PC-9 (cell line): Measurements from ENCODE around the gene FIG4. TPM values are rescaled to one million over a fixed set of nuclear protein-coding genes. Genes with fewer than 3 reads are reported as not detected.
A peak's percentile ranks its signal among the peaks of the same experiment; 100 is the strongest.

ENCODE experiments used
- Bru-seq: library from RNA; stranded (reverse); fragments of 400-500 nt; gene quantifications from one replicate; lab custom pipeline; 2021; lab: Mats Ljungman, UMichigan
- BruChase-seq, 2 experiments: library from RNA; stranded (reverse); fragments of 400-500 nt; gene quantifications; one replicate each; lab custom pipeline; 2021; lab: Mats Ljungman, UMichigan
- BruUV-seq: library from RNA; stranded (reverse); fragments of 400-500 nt; replicated peaks from 2 replicates; lab custom pipeline; 2021; lab: Mats Ljungman, UMichigan
- CTCF ChIA-PET: fragments of 300-600 bp; sonication (Branson Sonifier 250); formaldehyde crosslinking; loops from one replicate; lab custom pipeline; 2022; ENCODE audit warnings: antibody characterized with exemption; lab: Charles Lee
- POLR2A ChIA-PET: fragments of 300-600 bp; sonication (Branson Sonifier 250); formaldehyde crosslinking; loops from one replicate; lab custom pipeline; 2022; ENCODE audit warnings: antibody characterized with exemption; ENCODE audit not compliant: unreplicated experiment; lab: Charles Lee
- DNase-seq, 2 experiments: peaks; one replicate each; pipeline versions ENCODE4 v3.0.0 to v3.0.0-alpha.2; 2015 to 2022; ENCODE audit warnings: mixed read lengths in 1 of 2
- H2AFZ ChIP-seq: fragments of 200-600 bp; sonication (generic); 2 replicates; pipeline ENCODE4 v1.8.1; 2017; ENCODE audit warnings: antibody characterized with exemption
- H3F3A ChIP-seq: fragments of 200-600 bp; sonication (generic); 2 replicates; pipeline ENCODE4 v1.8.1; 2017; ENCODE audit warnings: antibody characterized with exemption, mild to moderate bottlenecking, low read depth; ENCODE audit not compliant: insufficient read depth
- H3K27ac ChIP-seq: fragments of 200-600 bp; sonication (generic); 2 replicates; pipeline ENCODE4 v1.6.1; 2016; ENCODE audit warnings: mixed run types
- H3K27me3 ChIP-seq: fragments of 200-600 bp; sonication (generic); 2 replicates; pipeline ENCODE4 v1.6.1; 2016; ENCODE audit warnings: low read depth, mixed run types; ENCODE audit not compliant: insufficient read depth
- H3K36me3 ChIP-seq: fragments of 200-600 bp; sonication (generic); 2 replicates; pipeline ENCODE4 v1.6.1; 2016; ENCODE audit warnings: low read depth, mixed run types
- H3K4me1 ChIP-seq: fragments of 200-600 bp; sonication (generic); replicated peaks from 2 replicates; pipeline ENCODE4 v1.6.1; 2016; ENCODE audit warnings: mixed run types; ENCODE audit not compliant: insufficient read depth
- H3K4me2 ChIP-seq: fragments of 200-600 bp; sonication (generic); 2 replicates; pipeline ENCODE4 v1.6.1; 2017; ENCODE audit warnings: mixed run types
- H3K4me3 ChIP-seq: fragments of 200-600 bp; sonication (generic); 2 replicates; pipeline ENCODE4 v1.6.1; 2016; ENCODE audit warnings: mixed run types
- H3K79me2 ChIP-seq: fragments of 200-600 bp; sonication (generic); 2 replicates; pipeline ENCODE4 v1.6.1; 2017; ENCODE audit warnings: low read depth, mixed run types
- H3K9me2 ChIP-seq: fragments of 200-600 bp; sonication (generic); 2 replicates; pipeline ENCODE4 v1.8.1; 2017; ENCODE audit warnings: mild to moderate bottlenecking; ENCODE audit not compliant: insufficient read depth
- H3K9me3 ChIP-seq: fragments of 200-600 bp; sonication (generic); 2 replicates; pipeline ENCODE4 v1.8.1; 2016; ENCODE audit warnings: low read depth; ENCODE audit not compliant: insufficient read depth
- H4K20me1 ChIP-seq: fragments of 200-600 bp; sonication (generic); 2 replicates; pipeline ENCODE4 v1.8.1; 2017; ENCODE audit not compliant: insufficient read depth
- EZH2 ChIP-seq: fragments of 200-600 bp; sonication (generic); IDR thresholded peaks from 2 replicates; pipeline ENCODE4 v1.8.0; 2017; ENCODE audit warnings: antibody characterized with exemption, low read depth
- intact Hi-C: fragments of 100-400 bp; cut with micrococcal nuclease; formaldehyde crosslinking; loops from one replicate; pipeline ENCODE4 v1.10.0; 2022; ENCODE audit not compliant: unreplicated experiment
- long read RNA-seq: library from polyadenylated mRNA; stranded (forward); transcript quantifications from one replicate; pipeline ENCODE4 v2.0.0, GENCODE V29; 2022
- total RNA-seq: library from RNA; stranded (reverse); gene quantifications from 2 replicates; pipeline ENCODE4 v1.2.3, GENCODE V29; 2021
- TF ChIP-seq, protein P1 (sequence below): fragments of 200-600 bp; sonication (generic); conservative IDR thresholded peaks from 2 replicates; pipeline ENCODE4 v1.6.1; 2017; ENCODE audit warnings: mixed run types, antibody characterized with exemption, mild to moderate bottlenecking, moderate library complexity

FIG4 gene
- total RNA-seq, result 15.4 and 16.5 TPM in 2 replicates
- Bru-seq, nascent RNA, result percentile 61 among the genes with signal in this experiment
- BruChase-seq, experiment 1, labeled RNA remaining after a 2-hour chase, result percentile 54 among the genes with signal in this experiment
- BruChase-seq, experiment 2, labeled RNA remaining after a 6-hour chase, result percentile 39 among the genes with signal in this experiment
- long read RNA-seq, transcript FIG4-201 (23 exons, 3,011 nt), result major isoform, 45 of 67 reads
- long read RNA-seq, partial matches to known transcripts, result 10 of 67 reads
- long read RNA-seq, other reads (novel, unspliced or antisense), result 12 of 67 reads

DNA sequence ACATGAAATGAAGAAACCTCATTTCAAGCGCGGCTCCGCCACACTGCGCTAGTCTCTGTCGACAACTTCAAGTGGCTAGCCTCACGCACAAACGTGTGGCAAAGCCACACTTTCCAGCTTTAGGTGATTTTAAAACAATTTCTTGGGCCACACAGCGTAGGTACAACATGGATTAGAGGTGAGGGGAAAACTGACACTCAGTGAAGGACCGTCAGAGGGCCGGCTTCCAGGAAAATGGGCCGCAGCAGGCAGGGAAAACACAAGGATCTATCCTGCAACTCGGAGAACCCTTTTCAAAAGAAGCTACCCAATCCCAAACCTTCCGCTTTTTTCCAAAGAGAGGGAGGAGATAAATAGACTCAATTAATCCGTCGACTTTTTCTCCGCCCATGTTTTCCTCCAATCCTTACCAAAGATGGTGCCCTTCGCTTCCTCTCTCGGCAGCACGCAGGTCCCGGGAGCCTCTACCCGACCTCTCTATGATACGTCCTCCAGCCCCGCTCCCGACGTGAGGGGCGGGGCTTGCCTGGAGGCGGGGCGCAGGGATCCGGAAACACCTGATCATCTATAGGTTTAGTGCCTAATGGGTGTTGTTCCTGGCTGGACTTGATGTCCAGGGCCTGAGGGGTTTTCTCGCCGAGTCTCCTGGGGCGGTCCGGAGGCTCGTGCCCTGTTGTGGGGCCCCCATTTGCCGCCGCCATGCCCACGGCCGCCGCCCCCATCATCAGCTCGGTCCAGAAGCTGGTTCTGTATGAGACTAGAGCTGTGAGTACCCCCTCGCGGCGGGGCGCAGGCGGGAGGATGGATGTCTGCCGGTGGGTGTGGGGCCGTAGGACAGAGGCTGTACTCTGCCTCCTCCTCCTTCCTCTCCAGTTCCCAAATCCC lies at the start of gene FIG4, which contains the start of gene AK9:
Gene FIG4 (plus strand): TSS at position 560 of the 885 bp plus-strand sequence. CDS start 140 bp downstream, at position 700.
Gene AK9 (minus strand): TSS at position 466 of the 885 bp plus-strand sequence. CDS start 15,457 bp downstream, outside the sequence.
- peak; percentile 94 for DNase-seq
- H3K27me3 ChIP-seq, result no peaks in the 10 kb centered on the region
- no peaks in the 10 kb centered on the region for H4K20me1 ChIP-seq
- peak within 1 kb of the TSS; percentile 91 for H3K4me2 ChIP-seq
- H3K4me1 ChIP-seq, result peaks cover 39% of the 10 kb centered on the region
- ChIA-PET CTCF (no interaction called here), POLR2A (interaction anchor here (0.6 to 0.7 kb wide), 5 partner anchors 16 to 1430 kb away, joined by 3 to 6 read pairs (median 5); partner anchors contain the start of genes PPIL6, SMPD2 and SNX3)
- intact Hi-C loops, result loop anchor here (2.0 to 10.0 kb wide), 3 partner anchors 308 to 596 kb away; partner anchors contain the start of genes CD164, CEP57L1 and SESN1
- TF ChIP-seq EZH2, result no peak
- TF ChIP-seq, protein P1, sequence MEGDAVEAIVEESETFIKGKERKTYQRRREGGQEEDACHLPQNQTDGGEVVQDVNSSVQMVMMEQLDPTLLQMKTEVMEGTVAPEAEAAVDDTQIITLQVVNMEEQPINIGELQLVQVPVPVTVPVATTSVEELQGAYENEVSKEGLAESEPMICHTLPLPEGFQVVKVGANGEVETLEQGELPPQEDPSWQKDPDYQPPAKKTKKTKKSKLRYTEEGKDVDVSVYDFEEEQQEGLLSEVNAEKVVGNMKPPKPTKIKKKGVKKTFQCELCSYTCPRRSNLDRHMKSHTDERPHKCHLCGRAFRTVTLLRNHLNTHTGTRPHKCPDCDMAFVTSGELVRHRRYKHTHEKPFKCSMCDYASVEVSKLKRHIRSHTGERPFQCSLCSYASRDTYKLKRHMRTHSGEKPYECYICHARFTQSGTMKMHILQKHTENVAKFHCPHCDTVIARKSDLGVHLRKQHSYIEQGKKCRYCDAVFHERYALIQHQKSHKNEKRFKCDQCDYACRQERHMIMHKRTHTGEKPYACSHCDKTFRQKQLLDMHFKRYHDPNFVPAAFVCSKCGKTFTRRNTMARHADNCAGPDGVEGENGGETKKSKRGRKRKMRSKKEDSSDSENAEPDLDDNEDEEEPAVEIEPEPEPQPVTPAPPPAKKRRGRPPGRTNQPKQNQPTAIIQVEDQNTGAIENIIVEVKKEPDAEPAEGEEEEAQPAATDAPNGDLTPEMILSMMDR, result no peak; the same call in 1 of the 2 replicates
- H3K9me2 ChIP-seq, result no peaks in the 10 kb centered on the region
- no peaks in the 10 kb centered on the region for H3K36me3 ChIP-seq
- BruUV-seq, result TSS peak; percentile 82
- H3K9me3 ChIP-seq, result no peaks in the 10 kb centered on the region
- H2AFZ ChIP-seq, result peak within 1 kb of the TSS; percentile 100
- peak within 1 kb of the TSS; percentile 92 for H3K4me3 ChIP-seq
- H3K27ac ChIP-seq, result peak within 1 kb of the TSS; percentile 74
- H3F3A ChIP-seq, result peaks cover 13% of the 10 kb centered on the region; the same call in 1 of the 2 replicates
- H3K79me2 ChIP-seq, result peaks cover 15% of the 10 kb centered on the region

- no peaks in the 10 kb centered on the region for H3K9me2 ChIP-seq
- H3K9me3 ChIP-seq, result no peaks in the 10 kb centered on the region
- TF ChIP-seq, protein P1, result no peak
- TF ChIP-seq EZH2, result no peak
- intact Hi-C loops, result no loop called here
- no TSS peak for BruUV-seq
- H3F3A ChIP-seq, result no peaks in the 10 kb centered on the region
- CTCF ChIA-PET, result no interaction called here
- POLR2A ChIA-PET, result no interaction called here
- peaks cover 13% of the 10 kb centered on the region for H3K4me1 ChIP-seq
- no peak overlapping the region for H2AFZ ChIP-seq
- H3K4me3 ChIP-seq, result no peak overlapping the region
- H3K4me2 ChIP-seq, result peak overlapping the region; percentile 27
- no peaks in the 10 kb centered on the region for H3K79me2 ChIP-seq
- H3K36me3 ChIP-seq, result no peaks in the 10 kb centered on the region
- H4K20me1 ChIP-seq, result no peaks in the 10 kb centered on the region
- H3K27me3 ChIP-seq, result no peaks in the 10 kb centered on the region
- peak in 1 of 2 experiments; percentile 52 for DNase-seq
- H3K27ac ChIP-seq, result no peak overlapping the region
Observed at GRCh38 chr6:109644131-109644530, 47.0 kb upstream of the FIG4 start.

DNA sequence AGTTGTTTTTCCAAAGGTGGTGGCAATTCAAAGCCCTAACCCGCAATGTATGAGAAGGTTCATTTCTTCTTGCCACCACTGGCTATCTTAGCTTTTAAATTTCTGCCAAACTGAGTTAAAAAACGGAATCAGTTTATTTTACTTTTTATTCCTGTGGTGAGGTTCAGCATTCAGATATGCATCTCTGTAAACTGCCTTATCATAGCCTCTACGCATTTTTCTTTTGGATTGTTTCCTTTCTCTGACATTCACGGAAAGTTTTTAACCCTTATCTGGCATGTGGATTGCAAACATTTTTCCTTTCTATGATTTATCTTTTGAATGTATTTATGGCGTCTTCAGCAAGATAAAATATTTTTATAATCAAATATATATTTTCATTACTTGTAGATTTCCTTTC lies 37.8 kb upstream of the FIG4 start:
- no peaks in the 10 kb centered on the region for H3K36me3 ChIP-seq
- H3K27ac ChIP-seq, result no peak overlapping the region
- no peaks in the 10 kb centered on the region for H3F3A ChIP-seq
- BruUV-seq, result no TSS peak
- no peaks in the 10 kb centered on the region for H4K20me1 ChIP-seq
- no peaks in the 10 kb centered on the region for H3K9me3 ChIP-seq
- no peak overlapping the region for H3K4me3 ChIP-seq
- no peaks in the 10 kb centered on the region for H3K27me3 ChIP-seq
- no peaks in the 10 kb centered on the region for H3K9me2 ChIP-seq
- TF ChIP-seq, protein P1, result no peak
- no peak for TF ChIP-seq EZH2
- no peaks in the 10 kb centered on the region for H3K4me1 ChIP-seq
- no peak overlapping the region for H3K4me2 ChIP-seq
- ChIA-PET CTCF (no interaction called here), POLR2A (no interaction called here)
- intact Hi-C loops, result no loop called here
- H2AFZ ChIP-seq, result no peak overlapping the region
- no peaks in the 10 kb centered on the region for H3K79me2 ChIP-seq
- no peak for DNase-seq
